Measurements from ENCODE around the gene CCNY.

- TF ChIP-seq ELF4 (CRISPR knock-in tag; IDR thresholded peaks at IDR 0.05; ENCODE audit: low read depth) (no peak), ATF2 (CRISPR knock-in tag; IDR thresholded peaks at IDR 0.05; ENCODE audit: borderline replicate concordance, low read depth) (no peak), CTCF (IDR thresholded peaks at IDR 0.05) (no peak), ZNF671 (CRISPR knock-in tag; IDR thresholded peaks at IDR 0.05) (no peak), TEAD4 (CRISPR knock-in tag; IDR thresholded peaks at IDR 0.05) (no peak), CREB1 (CRISPR knock-in tag; IDR thresholded peaks at IDR 0.05) (no peak), FOXP4 (CRISPR knock-in tag; IDR thresholded peaks at IDR 0.05) (no peak), MAX (CRISPR knock-in tag; IDR thresholded peaks at IDR 0.05) (no peak), JUN (CRISPR knock-in tag; IDR thresholded peaks at IDR 0.05) (no peak), ZNF263 (CRISPR knock-in tag; IDR thresholded peaks at IDR 0.05; ENCODE audit: low read depth) (no peak)
These were observed 272.0 kb downstream of the CCNY start for GRCh38 chr10:35608328-35608672.

Data from WTC11 (cell line).